Measurements from ENCODE around the gene RPLP2. TPM values are rescaled to one million over a fixed set of nuclear protein-coding genes. Genes with fewer than 3 reads are reported as not detected.

Gene RPLP2
- total and polyA plus RNA-seq, 8 donors, result 360 to 5,956 (median 985) TPM

GRCh38 chr11:771617-772204, 38.1 kb upstream of the RPLP2 start:
- no peaks in the 10 kb centered on the region for H3K9me3 ChIP-seq
- no peak overlapping the region for H3K4me3 ChIP-seq
- 84 to 90% (median 88%) methylated on average over 10 to 15 of the region's 15 CpGs for WGBS, 5 donors
- TF ChIP-seq POLR2AphosphoS5 (IDR thresholded peaks at IDR 0.05) (no peak), POLR2A (IDR thresholded peaks at IDR 0.05) (no peak), CTCF (IDR thresholded peaks at IDR 0.05) (no peak), EP300 (IDR thresholded peaks at IDR 0.05) (no peak)
- H3K4me1 ChIP-seq, result peaks cover 20 to 44% (median 28%) of the 10 kb centered on the region in 4 donors
- no peak overlapping the region for H3K27ac ChIP-seq
- no peaks in the 10 kb centered on the region for H3K27me3 ChIP-seq
- intact Hi-C loops (cut with DNase I; ENCODE audit: low total_unique reads), result no loop called here
- DNase-seq, result no peak
- H3K36me3 ChIP-seq, result peaks cover 30 to 87% (median 67%) of the 10 kb centered on the region in 4 donors

GRCh38 chr11:772429-773390, 37.1 kb upstream of the RPLP2 start:
- Histone ChIP-seq H3K9me3 (no peaks in the 10 kb centered on the region), H3K27ac (no peak overlapping the region), H3K4me3 (no peak overlapping the region), H3K36me3 (peaks cover 30 to 77% (median 57%) of the 10 kb centered on the region in 4 donors), H3K27me3 (no peaks in the 10 kb centered on the region), H3K4me1 (peaks cover 20 to 46% (median 32%) of the 10 kb centered on the region in 4 donors)
- TF ChIP-seq POLR2A (IDR thresholded peaks at IDR 0.05), result no peak
- TF ChIP-seq CTCF (IDR thresholded peaks at IDR 0.05), result no peak
- TF ChIP-seq POLR2AphosphoS5 (IDR thresholded peaks at IDR 0.05), result no peak
- TF ChIP-seq EP300 (IDR thresholded peaks at IDR 0.05), result no peak
- intact Hi-C loops (cut with DNase I; ENCODE audit: low total_unique reads), result no loop called here
- no peak for DNase-seq
- WGBS, 5 donors, result 78 to 90% (median 81%) methylated on average over 13 to 34 of the region's 34 CpGs

GRCh38 chr11:773425-773824, 36.3 kb upstream of the RPLP2 start:
- Histone ChIP-seq H3K4me1 (peaks cover 27 to 54% (median 39%) of the 10 kb centered on the region in 4 donors), H3K27me3 (no peaks in the 10 kb centered on the region), H3K27ac (no peak overlapping the region), H3K9me3 (no peaks in the 10 kb centered on the region), H3K4me3 (no peak overlapping the region), H3K36me3 (peaks cover 30 to 70% (median 56%) of the 10 kb centered on the region in 4 donors)
- 88 to 100% (median 89%) methylated on average over 3 to 5 of the region's 5 CpGs for WGBS, 5 donors
- no peak for DNase-seq
- TF ChIP-seq POLR2A (IDR thresholded peaks at IDR 0.05), result no peak
- TF ChIP-seq CTCF (IDR thresholded peaks at IDR 0.05), result no peak
- TF ChIP-seq POLR2AphosphoS5 (IDR thresholded peaks at IDR 0.05), result no peak
- no peak for TF ChIP-seq EP300 (IDR thresholded peaks at IDR 0.05)
- intact Hi-C loops (cut with DNase I; ENCODE audit: low total_unique reads), result no loop called here

- H3K9me3 ChIP-seq, result no peaks in the 10 kb centered on the region
- no peak for DNase-seq
- peaks cover 30 to 58% (median 43%) of the 10 kb centered on the region in 4 donors for H3K4me1 ChIP-seq
- 89 to 94% (median 93%) methylated on average over 2 to 9 of the region's 9 CpGs for WGBS, 5 donors
- peaks cover 30 to 65% (median 55%) of the 10 kb centered on the region in 4 donors for H3K36me3 ChIP-seq
- intact Hi-C loops (cut with DNase I; ENCODE audit: low total_unique reads), result no loop called here
- H3K4me3 ChIP-seq, result no peak overlapping the region
- TF ChIP-seq EP300 (IDR thresholded peaks at IDR 0.05) (no peak), POLR2AphosphoS5 (IDR thresholded peaks at IDR 0.05) (no peak), CTCF (IDR thresholded peaks at IDR 0.05) (no peak), POLR2A (IDR thresholded peaks at IDR 0.05) (no peak)
- no peak overlapping the region for H3K27ac ChIP-seq
- H3K27me3 ChIP-seq, result no peaks in the 10 kb centered on the region
Observed at GRCh38 chr11:773830-774229, 35.9 kb upstream of the RPLP2 start.
